ENCODE results near the gene SIGLEC1.

Gene SIGLEC1

DNA sequence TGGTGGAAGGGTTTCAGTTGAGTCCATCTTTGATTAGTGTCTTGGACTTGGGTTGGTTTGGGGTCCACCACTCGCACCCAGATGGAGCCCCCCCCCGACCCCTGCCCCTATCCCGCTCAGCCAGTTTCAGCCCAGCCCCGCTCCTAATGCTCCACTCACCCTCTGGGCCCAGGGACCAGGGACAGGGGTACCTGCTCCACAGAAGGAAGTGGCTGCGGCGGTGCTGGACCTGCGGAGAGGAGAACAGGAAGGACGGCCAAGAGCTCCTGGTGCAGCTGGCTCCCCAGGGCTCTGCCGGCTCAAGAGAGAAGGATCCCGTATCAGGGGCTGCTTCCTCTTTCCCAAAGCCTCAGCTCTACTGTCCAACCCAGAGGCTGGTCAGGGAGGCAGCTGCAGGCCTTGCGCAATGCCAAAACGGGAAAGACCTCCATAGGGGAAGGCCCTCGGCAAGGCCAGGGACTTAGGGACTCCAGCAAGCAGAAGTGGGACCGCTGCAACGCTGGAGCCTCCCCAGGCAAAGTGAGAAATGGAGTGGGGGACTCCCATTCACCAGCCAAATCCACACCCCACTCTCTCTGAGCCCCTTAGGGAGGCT, at the start of gene SIGLEC1:
Gene SIGLEC1, minus strand, starts transcription at position 322 of the 595 bp plus-strand sequence. CDS start 5,472 bp downstream, outside the sequence.
- TF ChIP-seq, protein P1, sequence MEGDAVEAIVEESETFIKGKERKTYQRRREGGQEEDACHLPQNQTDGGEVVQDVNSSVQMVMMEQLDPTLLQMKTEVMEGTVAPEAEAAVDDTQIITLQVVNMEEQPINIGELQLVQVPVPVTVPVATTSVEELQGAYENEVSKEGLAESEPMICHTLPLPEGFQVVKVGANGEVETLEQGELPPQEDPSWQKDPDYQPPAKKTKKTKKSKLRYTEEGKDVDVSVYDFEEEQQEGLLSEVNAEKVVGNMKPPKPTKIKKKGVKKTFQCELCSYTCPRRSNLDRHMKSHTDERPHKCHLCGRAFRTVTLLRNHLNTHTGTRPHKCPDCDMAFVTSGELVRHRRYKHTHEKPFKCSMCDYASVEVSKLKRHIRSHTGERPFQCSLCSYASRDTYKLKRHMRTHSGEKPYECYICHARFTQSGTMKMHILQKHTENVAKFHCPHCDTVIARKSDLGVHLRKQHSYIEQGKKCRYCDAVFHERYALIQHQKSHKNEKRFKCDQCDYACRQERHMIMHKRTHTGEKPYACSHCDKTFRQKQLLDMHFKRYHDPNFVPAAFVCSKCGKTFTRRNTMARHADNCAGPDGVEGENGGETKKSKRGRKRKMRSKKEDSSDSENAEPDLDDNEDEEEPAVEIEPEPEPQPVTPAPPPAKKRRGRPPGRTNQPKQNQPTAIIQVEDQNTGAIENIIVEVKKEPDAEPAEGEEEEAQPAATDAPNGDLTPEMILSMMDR (IDR thresholded peaks at IDR 0.05; ENCODE audit: insufficient read depth, missing control alignments) = no peak
- no peak for DNase-seq (ENCODE audit: insufficient read length, low spot score)
- FAIRE-seq = no peak

DNA sequence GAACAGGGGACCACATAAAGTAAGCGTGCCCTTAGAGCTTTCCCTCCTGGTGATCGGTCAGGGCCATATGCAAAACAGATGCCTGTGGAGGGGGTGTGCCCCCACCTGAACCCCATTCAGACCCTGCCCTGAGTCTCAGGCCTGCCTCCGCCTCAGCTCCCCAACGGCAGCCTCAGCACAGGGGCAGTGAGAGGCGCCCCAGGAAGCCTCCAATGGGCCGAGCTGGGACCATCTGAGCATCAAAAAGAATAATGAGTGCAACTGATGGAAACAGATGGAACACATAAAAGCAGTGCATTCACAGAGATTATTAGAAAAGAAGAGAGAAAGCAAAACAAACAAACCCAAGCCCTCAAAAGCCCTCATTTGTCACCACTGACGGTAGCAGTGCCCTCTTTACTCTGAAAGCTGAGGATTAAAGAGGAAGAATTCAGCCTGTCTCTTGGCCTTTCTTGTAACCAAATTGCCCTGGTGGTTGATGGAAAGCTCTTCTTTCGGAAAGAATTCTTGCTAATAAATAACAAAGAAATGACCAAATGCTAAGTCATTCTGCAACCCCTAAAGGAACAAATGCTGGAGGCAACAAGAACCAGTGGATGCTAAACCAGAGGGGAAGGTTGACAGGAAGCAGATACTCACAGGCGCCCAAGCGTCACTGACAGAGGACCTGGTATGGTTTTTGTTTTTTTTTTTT, 48.4 kb upstream of the SIGLEC1 start:
- no peak for FAIRE-seq
- DNase-seq (ENCODE audit: insufficient read length, low spot score) = no peak

DNA sequence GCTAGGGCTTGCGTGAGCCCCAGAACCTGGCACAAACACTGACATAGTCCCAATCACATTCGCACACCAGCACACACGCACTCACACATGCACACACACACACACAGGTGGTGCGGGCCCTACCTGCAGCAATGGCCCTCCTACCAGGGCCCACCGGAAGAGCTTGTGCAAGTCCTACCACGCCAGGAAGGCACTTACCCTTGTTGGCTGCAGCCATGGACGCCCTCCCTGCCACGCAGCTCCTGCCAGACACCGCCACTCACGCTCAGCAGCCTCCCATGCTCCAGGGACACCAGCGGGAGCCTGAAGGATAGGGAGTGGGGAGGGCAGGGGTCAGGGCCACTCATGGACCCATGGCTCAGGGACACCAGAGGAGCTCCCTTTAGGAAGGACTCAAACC, 47.5 kb upstream of the SIGLEC1 start:
- TF ChIP-seq, protein P1 (IDR thresholded peaks at IDR 0.05; ENCODE audit: insufficient read depth, missing control alignments) = no peak
- no peak for FAIRE-seq
- DNase-seq (ENCODE audit: insufficient read length, low spot score) = no peak

More for the DNA sequence above, 48.4 kb upstream of the SIGLEC1 start:
- TF ChIP-seq, protein P1 (IDR thresholded peaks at IDR 0.05; ENCODE audit: insufficient read depth, missing control alignments) = no peak

DNA sequence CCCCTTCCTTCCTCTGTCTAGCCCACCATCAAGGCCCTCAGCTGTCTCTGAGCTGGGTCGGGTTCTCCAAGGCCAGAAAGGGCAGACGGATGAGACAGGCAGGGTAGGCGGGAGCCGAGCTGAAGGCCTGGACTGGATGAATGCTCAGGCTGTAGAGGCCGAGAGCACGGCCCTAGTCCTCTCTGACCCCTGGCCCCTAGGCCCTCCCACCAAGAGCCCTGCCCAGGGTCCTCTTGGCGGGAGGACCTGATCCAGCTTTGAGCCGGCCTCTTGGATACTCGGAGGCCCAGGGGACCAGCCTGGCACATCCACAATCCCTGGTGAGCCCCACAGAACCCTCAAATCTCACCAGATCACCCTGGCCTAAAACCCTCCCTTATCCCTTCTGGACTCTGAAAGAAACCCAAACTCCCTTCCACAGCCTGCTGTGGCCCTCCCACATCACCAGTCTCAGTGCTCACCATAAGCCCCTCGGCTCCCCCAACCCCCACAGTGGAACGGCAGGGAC, 47.0 kb upstream of the SIGLEC1 start:
- DNase-seq (ENCODE audit: insufficient read length, low spot score) = no peak
- TF ChIP-seq, protein P1 (IDR thresholded peaks at IDR 0.05; ENCODE audit: insufficient read depth, missing control alignments) = no peak

DNA sequence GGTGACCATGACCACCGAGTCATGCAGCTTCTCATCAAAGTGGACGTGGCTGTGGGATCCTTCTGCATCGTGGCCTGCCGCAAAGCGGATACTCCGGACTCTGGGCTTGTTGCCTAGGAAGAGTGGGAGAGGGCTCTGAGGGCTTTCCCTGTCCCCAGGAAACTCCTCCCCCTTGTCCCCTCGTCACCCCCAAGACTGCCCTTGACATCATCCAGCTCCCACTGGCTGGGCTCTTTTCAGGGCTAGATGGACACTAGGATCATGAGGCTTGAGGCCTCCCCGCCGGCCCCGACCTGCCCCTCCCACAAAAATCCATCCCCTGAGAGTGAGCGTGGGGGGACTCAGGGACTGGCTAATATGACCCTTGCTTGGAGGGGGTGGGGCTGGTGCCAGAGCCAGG, 46.2 kb upstream of the SIGLEC1 start:
- DNase-seq (ENCODE audit: insufficient read length, low spot score) = no peak
- no peak for FAIRE-seq
- TF ChIP-seq, protein P1 (IDR thresholded peaks at IDR 0.05; ENCODE audit: insufficient read depth, missing control alignments) = no peak

More for the DNA sequence above, 47.0 kb upstream of the SIGLEC1 start:
- FAIRE-seq = no peak

DNA sequence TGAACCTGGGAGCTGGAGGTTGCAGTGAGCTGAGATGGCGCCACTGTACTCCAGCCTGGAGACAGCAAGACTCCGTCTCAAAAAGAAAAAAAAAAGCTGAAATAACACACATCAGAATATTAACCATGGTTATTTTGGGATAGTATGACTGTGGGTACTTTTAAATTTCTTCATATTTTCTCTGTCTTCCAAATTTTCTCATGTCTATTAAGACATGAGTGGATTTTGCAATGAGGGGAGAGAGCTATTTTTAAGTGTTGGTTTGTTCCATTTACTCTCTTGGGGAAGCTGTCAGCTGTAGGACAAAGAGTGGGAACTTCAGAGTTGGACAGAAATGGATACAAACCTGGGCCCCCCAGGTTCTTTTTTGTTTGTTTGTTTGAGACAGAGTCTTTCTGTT, 44.9 kb upstream of the SIGLEC1 start:
- no peak for DNase-seq (ENCODE audit: insufficient read length, low spot score)
- FAIRE-seq = no peak
- TF ChIP-seq, protein P1 (IDR thresholded peaks at IDR 0.05; ENCODE audit: insufficient read depth, missing control alignments) = no peak

Data from D721Med (cell line).